ENCODE measurements around the gene CDX1.
A peak's percentile ranks its signal among the peaks of the same experiment; 100 is the strongest.

The CDX1 gene

DNA sequence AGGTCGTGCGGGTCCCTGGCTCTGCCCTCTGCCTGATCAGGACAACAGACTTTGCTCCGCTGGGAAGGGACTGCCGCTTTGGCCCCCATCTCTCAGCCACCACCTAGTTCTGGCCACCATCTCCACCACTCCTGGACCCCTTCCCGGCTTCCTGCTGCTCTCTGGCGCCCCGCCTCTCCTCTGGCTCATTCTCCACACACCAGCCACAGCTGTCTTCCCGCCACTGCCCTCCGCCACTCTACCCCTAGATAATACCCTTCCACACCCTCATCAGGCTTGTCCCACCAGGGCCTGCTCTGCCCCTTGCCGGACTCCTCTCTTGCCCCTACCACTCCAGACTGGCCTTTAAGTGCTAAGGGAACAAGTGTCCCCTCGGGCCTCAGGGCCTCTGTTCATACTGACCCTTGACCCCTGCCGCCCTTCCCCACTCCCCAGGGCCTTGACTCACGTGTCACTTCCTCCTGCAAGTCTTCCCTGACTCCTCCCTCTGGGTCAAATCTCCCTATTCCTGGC is 3.0 kb upstream of the CDX1 start:
- no peak for DNase-seq

DNA sequence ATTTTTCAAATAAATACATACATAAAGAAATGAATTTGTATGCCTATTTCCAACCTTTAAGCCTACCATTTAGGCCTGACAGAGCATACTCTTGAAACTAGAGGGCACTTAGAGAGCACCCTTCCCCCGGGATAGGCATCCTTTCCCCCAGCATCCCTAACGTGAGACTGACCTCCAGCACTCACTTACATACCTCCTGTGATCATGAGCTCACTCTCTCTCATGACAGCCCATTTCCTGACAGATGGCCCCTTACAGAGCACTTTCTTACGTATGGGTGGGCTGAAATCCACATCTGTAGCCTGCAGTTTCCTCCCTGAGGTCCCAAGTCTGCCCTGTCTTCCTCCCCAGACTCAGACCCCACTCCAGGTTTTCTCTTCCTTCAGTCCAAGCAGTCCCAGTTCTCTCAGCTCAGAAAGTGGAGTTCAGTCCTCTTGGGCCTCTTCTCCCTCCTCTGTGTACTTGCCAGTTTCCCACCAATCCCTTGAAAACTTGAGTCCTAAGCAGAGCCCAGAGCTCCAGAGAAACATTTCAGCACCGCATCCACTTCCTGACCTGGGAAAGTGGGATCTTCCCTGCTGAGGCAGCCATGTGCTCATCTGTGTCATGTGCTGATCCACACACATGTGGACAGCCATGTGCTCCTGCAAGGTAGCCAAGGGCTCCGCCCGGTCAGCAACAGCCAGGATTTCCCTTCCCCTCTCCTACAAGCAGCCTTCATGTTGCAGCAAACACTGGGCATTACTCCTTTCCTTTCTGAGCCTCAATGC is 2.2 kb upstream of the CDX1 start:
- no peak for DNase-seq

DNA sequence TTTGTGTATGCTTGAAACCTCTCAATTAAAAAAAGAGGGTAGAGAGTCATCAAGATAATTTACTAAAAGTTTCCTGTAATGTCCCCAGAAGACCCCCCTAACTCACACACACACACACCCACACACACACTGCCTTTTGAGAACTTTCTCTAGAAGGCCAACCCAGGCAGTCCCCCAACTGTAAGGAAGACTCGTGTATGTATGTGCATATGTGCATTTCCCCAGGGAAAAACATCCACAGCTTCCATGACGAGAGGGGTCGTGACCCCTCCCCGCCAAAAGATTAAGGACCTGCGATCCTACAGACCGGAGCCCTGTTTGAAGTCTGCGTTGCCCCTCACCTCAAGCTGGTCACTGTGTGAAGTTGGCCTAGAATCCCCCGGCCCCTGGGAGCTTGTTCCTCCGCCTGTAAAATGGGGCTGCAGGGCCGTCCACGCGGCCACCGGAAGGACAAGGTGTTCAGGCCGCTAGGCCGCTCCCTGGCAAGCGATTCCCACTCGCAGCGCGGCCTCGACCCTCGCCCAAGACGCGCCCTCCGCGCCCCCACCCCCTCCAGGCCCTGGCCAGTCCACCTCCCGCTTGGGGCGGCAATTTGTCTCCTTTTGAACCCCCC is 435 bp upstream of the CDX1 start:
- no peak for DNase-seq

DNA sequence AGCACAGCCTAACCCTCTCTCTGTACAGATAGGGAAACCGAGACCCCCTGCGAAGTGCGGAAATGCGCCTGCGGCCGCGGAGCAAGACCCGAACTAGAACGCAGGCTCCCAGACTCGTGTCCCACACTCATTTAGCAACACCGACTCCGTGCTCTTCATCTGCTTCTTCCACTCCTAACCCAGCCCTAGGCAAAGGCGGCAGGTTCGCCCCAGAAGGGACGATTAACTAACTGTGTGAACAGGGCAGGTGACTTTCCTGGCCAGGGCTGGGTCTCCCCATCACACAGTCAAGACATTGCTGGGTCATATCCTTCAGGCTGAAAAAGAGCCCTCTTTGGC is 903 bp downstream of the CDX1 start:
- DNase-seq: no peak

DNA sequence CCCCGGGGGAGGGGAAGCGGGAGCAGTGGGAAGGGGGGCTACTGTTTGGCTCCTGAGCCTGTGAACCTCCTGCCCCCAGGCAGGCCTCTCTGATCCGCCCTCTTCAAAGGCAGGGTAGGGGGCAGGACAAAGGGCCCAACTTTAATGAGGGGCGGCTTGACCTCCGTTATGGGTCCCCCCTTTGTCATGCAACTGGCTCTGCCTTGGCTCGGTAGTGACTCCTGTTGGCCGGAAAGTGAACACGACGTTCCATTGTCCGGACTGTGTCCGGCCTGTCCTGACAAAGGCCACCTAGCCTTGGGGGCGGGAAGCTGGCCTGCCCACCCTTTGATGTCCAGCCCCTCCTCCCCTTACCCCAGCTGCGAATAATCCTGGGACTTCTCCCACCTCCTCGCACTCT is 1.3 kb downstream of the CDX1 start:
- no peak for DNase-seq

DNA sequence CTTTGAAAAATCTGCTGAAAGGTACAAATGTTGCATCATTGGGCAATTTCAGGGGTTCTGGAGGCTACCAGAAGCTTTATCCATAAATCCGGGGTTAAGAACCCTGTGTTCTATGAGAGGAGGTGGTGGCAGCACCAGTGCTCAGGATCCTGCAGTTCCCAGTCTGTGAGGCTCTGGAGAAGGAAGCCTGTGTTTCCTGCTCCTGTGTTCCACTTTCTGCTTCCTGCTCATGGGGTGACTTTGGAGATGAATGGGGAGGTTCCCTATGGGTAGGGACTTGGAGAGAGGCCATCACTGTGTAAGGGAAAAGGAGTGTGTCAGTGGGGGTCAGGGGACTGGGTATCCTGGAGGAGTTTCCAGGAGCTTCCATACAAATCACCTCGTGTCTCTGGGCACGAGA is 2.3 kb downstream of the CDX1 start:
- no peak for DNase-seq

DNA sequence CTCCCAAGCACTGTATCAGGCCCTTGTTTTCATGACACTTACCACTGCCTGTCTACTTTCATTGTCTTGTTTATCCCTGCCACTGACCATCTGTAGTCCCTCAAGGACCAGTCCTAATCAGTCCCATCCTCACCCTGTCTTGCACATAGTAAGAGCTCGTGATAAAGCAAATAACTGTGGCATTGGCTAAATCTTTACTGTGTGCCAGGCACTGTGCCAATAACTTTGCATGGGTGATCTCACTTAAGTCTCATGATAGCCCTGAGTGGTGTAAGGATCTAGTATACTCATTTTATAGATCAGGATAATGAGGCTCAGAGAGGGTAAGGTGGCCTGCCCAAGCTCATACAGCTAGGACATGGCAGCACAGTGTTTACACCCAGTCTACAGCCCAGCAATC is 5.6 kb downstream of the CDX1 start:
- DNase-seq: no peak

DNA sequence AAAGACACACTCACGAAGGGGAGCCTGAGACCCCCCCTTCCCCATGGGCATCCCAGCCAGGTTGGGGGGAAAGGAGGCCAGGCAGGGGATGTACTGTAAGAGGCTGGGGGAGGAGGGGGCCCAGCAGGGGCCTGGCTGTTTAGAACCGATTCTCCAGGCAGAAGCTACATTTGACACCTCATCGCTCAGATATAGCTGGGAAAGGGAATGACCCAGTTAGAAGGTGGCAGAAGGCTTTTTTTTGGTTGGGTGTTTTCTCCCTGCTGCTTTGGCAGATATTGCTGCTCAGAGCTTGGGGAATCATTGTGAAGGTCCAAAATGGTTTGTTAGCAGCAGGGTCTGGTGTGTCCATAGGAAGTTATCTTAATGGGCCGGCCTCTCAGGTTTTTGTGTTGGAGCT is 6.0 kb downstream of the CDX1 start:
- no peak for DNase-seq

DNA sequence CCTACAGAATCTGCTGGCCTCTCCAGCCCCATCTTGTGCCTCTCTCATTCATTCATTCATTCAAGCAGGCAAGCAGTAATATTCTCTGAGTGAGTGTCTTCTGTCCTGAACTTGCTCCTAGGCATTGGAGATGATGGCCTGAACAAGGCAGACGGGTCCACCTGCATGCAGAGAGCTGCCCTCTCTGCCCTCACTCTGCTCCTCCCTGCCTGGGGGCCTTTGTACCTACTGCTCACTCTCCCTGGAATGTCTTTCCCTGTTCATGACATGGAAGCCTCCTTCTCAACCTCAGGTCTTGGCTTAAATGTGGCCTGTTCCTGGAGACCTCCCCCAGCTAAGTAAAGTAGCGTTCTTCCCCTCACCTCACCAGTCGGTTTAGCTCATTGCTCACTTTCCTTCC is 6.6 kb downstream of the CDX1 start:
- no peak for DNase-seq

DNA sequence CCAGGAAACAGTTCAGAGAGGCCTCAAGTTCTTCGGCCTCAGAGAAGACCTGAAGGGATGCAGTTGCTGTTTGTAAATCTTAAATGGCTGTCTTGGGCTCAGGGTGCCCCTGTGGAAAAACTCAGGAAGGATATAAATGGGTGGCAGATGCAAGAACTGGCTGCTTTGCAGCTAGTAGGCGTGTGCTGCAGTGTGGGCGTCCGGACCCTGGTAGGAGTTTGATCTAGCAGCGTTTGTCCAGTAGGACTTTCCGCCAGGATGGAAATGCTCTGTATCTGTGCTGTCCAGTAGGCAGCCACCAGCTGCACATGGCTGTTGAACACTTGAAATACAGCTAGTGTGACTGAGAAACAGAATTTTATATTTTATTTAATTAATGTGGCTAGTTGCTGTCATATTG is 7.7 kb downstream of the CDX1 start:
- no peak for DNase-seq

DNA sequence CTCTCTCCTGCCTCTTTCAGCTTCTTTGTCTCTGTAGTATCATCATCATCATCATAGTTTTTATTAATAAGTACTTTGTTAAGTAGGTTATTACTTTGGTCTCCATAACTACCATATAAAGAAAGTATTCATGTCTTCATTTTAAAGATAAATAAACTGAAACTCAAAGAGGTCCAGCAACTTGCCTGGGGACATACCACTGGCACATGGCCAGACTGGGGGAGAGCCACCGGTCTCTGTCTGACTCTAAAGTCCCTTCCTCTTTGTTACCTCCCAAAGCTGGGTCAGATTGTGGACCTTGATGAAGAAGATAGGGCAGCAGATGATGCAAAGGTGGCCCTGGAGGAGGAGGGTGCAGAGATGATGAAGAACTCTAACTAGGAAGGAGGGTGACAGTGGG is 8.5 kb downstream of the CDX1 start:
- no peak for DNase-seq

DNA sequence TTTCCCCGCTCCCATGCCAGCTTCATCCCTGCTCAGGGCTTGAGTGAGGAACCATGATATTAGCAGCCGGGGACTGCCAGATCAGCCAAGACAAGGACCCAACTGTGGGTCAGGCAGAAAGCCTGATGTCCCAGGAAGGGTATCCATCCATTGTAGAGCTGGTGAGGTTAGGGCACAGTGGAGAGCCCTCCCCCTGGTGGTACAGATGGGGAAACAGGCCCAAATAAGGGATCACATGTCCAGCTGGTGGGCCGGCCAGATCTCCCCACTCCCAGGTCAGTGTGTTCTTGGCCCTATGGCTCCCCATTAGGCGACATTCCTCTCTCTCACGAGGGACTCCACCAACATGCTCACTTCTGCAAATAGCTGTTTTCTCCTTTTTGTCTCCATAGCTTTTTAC is 9.0 kb downstream of the CDX1 start:
- peak; percentile 15 to 39 for DNase-seq

DNA sequence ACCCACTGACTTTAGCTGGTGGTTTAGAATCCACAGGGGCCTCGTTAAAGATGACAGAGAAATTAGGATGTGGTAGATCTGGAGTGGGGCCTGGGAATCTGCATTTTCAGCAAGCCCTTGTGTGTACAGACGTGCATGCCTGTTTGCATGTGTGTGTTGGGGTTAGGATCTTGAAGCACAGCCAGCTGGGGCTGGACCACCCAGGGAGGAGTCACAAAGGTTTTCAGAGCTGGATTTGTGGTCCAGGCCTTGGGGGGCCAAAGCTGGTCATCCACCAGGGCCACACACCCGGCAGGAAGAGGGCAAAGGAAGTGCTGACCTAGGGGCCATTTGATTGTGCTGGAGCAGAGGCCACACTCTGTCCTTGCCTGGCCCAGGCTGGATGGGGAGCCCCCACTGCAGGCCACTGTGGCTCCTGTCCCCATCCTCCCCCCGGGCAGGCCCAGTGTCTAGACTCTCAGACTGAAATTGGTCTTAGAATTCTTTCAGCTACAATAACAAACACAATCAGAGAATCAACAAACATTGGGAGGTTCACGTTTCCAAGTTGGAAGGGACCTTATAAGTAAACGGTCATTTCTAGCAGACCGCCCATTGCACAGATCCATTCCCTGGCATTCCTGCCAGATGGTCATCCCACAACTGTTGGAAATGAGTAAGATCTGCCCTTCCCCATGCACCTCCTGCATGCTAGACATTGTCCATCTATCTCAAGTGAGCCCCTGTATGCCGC is 10.3 kb downstream of the CDX1 start:
- DNase-seq: no peak

DNA sequence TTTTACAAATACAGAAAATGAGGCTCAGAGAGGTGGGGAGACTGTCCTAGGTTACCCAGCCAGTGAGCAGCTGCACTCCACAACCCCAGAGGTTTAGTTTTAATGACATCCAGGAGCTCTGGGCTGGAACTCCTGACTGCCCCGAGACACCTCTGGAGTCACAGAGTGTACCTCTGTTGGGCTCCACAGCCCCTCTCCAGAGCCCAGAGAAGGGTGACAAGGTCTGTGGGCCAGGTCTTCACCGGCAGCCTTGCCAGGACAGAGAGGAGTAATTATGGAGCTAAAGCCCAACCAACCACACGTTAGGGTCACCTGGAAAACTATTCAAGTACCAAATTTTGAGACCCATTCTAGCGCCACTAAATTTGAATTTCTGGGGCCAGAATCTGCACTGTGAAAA is 11.1 kb downstream of the CDX1 start:
- no peak for DNase-seq

DNA sequence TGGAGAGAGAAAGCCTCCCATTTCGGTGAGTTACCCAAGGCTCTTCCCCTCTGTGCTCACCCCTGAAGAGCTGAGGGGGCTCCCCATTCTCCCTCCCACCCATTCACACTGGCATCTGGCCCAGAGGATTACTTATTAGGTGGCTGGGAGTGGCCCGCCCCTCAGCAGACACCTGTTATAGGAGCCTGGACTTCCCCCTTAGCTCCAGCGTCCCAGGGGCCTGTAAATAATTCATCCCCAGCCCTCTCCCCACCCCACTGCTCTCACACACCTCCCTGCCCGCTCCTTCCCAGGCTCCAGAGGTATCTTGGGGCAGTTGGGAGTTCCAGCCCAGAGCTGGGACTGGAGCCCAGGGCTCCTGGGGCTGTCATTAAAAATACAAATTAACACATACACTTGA is 11.7 kb downstream of the CDX1 start:
- no peak for DNase-seq

DNA sequence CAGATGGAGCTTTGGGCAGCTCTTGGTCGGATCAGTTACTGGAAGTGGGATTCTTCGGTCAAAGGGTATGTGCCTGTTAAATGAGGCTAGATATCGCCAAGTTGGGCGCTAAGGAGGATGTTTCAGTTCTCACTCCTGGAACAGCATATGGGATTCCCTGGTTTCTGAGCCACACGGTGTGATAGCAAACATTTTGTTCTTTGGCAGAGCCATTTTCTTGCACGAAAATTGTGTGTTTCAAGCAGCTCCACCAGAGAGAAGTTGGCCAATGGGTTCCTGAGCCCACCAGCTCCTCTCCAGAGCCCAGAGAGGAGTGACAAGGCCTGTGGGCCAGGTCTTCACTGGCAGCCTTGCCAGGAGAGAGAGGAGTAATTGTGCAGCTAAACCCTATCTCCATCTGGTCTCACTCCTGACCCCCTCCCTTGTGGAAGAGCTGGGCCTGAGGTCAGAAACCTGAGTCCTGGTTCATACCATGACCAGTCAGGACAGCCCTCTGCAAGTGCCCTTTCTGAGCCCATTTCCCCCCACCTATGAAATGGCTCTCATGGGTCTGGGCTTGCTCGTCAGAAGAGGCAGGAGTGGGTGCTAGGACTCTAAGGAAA is 12.5 kb downstream of the CDX1 start:
- no peak for DNase-seq

DNA sequence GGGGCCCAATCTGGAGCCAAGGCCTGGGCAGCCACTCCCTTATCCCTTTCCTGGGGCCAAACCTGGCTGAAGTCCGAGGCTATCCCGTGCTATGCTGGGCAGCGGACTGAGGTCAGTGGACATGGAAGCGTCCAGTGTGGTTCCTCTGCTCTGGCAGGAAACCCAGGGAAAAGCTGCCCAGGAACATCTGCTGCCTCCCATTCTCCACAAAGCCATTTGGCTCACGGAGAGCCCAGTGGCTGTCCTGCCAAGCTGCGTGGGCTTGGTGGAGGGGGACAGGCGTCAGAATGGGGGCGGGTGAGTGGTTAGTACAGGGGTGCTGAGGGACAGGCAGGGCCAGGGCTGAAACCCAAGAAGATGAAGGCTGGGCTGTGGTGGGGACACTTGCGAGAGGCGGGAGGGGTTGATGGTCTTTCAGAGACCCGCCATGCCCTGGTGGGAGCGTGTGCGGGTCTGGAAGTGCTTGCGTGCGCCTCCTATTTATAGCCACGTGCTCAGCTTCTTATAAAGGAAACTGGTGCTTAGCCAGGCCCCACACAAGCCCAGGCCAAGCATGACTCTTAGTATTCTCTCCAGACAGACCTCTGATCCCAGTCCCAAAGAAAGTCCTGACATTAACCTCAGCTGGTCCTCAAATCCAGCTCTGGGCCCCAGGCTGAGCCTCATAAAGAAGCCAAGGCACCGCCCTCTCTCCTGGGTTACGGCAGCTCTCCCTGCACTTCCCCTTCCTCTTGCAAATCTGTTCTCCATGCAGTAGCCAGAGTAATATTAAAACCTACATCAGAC is 13.9 kb downstream of the CDX1 start:
- peak; percentile 67 for DNase-seq

DNA sequence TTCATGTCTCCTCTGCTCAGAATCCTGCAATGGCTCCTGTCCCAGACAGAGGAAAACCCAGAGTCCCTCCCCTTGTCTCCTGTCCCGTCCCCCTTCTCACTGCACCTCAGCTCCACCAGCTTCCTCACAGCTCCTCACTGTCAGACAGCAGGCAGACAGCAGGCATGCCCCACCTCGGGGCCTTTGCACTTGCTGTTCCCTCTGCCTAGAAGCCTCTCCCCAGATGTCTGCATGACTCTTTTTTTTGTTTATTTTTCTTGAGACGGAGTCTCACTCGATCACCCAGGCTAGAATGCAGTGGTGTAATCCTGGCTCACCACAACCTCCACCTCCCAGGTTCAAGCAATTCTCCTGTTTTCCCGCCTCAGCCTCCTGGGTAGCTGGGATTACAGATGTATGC is 14.4 kb downstream of the CDX1 start:
- DNase-seq: no peak

DNA sequence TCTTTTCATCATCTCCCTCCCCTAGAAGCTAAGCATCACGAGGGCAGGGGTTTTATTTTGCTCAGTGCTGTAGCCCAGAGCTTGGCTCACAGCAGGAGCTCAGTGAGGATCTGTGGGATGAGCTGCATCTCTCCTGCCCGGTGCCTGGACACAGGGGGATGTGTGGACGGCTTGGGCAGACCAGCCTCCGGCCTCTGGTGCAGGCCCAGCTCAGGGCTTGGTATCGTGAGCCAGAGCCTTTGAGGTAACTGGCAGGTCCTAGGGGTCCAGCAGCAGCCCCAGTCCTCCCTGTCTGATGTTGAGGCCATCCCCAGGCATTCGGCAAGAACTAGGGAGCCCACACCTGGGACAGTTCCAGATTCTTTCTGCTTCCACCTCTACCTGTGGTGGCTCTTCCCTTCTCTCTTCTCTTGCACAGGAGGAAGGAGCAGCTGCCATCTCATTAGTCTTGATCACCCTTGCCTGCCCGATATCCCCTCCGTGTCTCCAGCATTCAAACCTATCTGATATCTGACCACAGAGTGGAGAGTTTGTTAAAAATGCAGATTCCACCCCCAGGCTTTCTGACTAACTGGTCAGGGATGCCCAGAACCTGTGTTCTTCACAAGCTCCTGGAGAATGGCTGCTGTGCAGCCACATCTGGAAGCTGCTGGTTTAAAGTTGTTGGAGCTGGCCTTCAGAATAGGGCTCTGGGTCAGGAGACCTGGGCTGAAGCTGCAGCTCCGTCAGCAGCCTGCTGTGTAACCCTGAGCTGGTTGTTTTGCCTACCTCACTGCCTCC is 15.4 kb downstream of the CDX1 start:
- DNase-seq: no peak

DNA sequence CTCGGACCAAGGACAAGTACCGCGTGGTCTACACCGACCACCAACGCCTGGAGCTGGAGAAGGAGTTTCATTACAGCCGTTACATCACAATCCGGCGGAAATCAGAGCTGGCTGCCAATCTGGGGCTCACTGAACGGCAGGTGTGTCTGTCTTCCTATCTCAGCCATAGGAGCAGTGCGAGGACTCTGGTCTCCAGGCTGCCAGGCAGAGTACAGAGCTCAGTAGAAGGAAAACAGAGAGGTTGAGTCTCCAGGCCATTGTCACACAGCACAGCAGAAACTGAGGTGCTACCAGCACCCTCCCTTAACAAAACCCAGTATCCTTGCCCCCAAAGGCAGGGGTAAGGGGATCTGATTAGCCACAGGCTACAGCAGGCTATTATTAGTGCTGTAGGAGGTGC is 16.2 kb downstream of the CDX1 start:
- DNase-seq: no peak

DNA sequence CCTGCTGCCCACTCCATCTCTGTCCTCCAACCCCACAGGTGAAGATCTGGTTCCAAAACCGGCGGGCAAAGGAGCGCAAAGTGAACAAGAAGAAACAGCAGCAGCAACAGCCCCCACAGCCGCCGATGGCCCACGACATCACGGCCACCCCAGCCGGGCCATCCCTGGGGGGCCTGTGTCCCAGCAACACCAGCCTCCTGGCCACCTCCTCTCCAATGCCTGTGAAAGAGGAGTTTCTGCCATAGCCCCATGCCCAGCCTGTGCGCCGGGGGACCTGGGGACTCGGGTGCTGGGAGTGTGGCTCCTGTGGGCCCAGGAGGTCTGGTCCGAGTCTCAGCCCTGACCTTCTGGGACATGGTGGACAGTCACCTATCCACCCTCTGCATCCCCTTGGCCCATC is 16.9 kb downstream of the CDX1 start:
- no peak for DNase-seq

DNA sequence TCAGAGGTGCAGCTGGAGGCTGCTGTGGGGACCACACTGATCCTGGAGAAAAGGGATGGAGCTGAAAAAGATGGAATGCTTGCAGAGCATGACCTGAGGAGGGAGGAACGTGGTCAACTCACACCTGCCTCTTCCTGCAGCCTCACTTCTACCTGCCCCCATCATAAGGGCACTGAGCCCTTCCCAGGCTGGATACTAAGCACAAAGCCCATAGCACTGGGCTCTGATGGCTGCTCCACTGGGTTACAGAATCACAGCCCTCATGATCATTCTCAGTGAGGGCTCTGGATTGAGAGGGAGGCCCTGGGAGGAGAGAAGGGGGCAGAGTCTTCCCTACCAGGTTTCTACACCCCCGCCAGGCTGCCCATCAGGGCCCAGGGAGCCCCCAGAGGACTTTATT is 17.4 kb downstream of the CDX1 start:
- DNase-seq: no peak
